ENCODE data around the gene SV2B. TPM values are rescaled to one million over a fixed set of nuclear protein-coding genes. Genes with fewer than 3 reads are reported as not detected.

Gene SV2B
- total RNA-seq, 1 donor from 2014 or later = 0.64 TPM

DNA sequence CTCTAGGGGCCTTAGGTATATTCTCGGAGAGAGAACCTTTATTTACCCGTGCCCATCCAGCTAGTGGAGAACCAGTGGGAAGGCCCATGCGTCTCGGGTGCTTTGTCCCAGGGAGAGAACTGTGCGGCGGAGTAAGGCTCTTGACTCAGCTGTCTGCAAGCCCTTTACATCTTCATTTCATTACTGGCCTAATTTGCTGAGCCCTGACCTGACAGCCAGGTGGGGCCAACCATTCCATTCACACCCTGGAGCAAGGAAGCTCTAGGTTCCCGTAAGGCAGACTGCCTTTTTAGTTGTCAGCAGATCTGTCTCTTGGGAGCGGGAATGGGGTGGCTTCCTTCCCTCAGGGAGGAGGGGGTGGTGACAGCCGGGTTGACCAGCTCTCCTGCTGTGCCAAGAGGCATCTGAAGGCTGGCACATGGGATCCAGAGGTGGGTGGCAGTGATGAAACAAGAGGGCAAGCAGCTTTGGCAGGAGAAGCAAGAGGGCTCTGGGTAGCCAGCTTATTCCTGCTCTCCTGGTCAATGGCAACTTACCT is 36.4 kb downstream of the SV2B start:
- no peak for DNase-seq (ENCODE audit: low read depth in 2 of 2)

DNA sequence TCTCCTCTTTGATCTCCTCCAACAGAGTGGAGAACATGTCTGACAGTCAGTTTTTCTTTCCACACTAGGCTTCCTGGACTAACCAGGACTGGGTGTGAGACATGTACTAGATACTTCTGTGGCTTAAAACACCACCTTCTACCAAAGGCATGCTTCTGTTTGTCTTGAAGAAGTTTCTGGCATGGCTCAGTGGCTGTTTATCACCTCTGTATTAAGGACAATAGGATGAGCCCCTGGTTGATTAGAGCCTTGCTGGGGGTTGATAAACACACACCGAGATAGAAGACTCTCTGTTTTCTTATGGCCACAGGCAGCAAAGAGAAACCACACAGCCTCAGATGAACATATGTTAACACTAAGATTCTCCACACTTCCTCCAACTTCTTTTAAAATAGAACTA is 40.5 kb downstream of the SV2B start:
- no peak for DNase-seq (ENCODE audit: low read depth in 2 of 2)

DNA sequence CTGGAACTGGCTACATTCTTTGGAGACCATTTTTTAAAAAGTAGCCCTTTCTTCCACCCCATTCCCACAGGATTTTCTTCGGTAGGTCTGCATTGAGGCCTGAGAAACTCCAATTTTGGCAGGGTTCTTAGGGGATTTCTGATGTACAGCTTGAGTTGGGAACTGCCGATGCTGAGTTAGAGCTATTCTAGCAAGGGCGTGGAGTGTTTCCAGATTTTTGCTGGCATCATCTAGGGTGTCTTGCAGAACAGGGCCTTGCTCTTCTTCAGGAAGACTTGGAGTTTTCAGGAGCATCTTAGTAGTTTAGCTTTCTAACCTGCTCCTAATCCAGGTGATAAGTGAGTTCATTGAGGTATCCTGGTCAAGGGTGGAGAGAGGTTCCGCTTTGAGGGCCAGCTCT is 41.0 kb downstream of the SV2B start:
- DNase-seq (ENCODE audit: low read depth in 2 of 2) = no peak

- DNase-seq (ENCODE audit: low read depth in 2 of 2) = no peak
These were observed 42.2 kb downstream of the SV2B start for GRCh38 chr15:91142106-91142744.

- no peak for DNase-seq (ENCODE audit: low read depth in 2 of 2)
These were observed 42.9 kb downstream of the SV2B start for GRCh38 chr15:91142946-91143345.

GRCh38 chr15:91146728-91147127 is 46.7 kb downstream of the SV2B start:
- DNase-seq (ENCODE audit: low read depth in 2 of 2) = no peak

DNA sequence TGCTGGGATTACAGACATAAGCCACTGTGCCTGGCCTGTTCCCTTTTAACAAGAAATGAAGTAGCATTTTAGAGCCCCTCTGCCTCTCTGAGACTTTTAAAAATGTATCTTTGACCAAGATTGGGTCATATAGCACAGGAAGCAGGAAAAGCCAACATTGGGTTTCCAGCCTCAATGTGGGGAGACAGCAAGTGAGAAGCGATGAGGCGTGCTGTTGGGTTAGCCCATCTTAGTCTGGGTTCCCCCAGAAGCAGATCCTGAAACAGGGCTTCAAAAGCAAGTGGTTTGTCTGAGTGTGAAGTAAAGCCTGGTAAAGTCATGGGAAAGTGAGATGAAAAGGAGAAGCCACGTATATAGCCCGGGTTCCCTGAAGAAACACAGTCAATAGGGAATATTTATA is 48.2 kb downstream of the SV2B start:
- no peak for DNase-seq (ENCODE audit: low read depth in 2 of 2)

DNA sequence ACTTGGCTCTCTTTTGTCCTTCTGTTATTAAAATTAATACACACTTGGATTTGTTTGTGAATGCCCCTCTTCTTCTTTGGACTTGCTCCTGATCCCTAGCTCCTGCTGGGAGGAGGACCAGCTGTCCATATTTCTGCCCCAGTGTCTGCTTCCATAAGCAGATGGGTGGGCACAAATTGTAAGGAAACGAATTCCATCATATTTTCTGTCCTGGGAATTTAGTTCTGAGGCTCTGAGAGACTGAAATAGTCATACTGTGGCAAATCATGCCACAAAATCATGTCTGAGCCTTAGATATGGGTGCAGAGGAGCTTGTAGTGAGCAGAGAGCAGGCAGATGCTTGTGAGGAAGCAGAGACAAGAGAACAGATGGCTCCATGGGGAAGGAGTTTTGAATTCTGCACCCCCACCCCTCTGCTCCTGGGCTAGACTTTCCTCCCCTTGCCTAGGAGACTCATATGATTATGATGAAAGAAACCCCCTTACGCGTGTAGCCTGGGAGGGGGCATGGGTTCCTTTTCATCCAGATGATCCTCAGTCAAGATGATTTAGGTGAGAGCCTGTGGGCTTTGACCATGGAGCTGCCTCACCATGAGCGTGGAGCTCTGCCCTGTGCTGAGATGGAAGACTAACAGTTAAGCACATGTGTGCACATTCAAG is 50.6 kb downstream of the SV2B start:
- no peak for DNase-seq (ENCODE audit: low read depth in 2 of 2)

DNA sequence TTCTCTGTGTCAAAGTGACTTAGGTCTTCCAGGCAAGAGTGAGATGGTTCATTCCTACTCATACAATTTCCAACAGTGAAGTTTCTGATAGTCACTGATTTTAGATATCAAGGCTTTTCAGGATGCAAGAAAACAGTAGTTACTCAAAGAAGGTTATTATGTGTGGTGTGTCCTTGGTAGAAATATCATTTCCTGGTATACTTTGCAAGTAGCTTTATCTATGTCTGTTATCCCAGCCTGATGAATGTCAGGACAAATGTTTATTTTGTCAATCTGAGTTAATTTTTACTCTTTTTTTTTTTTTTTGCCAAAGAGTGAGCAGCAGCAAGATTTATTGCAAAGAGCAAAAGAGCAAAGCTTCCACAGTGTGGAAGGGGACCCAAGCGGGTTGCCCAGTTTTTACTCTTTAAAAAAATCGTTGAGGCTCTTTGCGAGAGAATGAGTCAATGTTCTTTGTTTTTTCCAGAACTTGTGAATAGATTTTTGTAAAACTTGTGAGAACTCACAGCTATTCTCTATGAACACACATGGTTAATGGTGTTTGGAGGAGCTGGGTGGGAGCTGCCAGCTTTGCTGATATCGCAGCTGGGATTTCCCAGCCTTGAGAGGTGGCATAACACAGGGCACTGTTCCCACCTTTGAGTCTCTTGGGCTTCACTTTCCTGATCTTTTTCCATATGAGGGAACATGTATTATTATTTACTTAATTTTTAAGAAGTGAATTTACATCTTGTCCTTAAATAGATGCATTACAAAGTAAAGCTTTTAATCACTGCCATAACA is 51.9 kb downstream of the SV2B start:
- no peak for DNase-seq (ENCODE audit: low read depth in 2 of 2)

DNA sequence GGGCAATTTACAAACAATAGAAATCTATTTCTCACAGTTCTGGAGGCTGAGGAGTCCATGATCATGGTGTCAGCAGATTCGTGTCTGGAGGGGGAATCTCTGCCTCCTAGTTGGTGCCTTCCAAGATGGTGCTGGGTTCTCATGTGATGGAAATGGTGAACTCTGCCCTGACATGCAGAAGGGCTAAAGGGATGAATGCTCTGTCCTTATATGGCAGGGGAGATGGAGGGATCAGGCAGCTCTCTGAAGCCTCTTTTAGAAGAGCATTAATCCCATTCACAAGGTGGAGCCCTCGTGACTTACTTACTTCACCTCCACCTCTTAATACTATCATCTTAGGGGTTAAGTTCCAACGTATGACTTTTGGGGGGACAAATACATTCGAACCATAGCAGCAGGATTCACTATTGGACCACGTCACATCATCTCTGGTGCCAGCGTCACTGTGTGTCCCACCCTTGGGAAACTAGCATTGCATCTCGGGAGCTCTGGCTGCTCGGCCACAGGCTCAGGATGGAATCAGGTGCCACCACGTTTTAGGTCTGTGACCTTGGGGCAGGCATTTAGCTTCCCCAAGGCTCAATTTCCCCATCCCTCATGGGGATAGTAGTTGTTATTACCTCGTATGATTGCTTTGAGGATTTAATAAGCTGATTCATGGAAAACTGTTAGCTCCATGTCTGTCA is 53.0 kb downstream of the SV2B start:
- no peak for DNase-seq (ENCODE audit: low read depth in 2 of 2)

DNA sequence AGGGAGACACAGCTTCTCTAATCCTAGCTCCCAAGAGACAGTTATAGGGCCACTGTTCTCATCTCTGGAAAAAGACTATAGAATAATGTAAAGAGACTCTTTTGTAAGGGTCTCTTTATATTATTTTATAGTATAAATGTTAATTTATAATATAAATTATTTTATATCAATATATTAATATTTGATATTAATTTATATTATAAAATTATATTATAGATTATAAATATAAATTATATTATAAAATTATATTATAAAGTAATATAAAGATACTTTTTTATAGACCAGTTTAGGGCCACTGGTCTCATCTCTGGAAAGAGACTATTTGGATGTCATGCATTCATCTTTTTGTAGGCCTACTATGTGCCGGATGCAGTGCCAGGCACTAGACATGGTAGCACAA is 53.9 kb downstream of the SV2B start:
- DNase-seq (ENCODE audit: low read depth in 2 of 2) = no peak

DNA sequence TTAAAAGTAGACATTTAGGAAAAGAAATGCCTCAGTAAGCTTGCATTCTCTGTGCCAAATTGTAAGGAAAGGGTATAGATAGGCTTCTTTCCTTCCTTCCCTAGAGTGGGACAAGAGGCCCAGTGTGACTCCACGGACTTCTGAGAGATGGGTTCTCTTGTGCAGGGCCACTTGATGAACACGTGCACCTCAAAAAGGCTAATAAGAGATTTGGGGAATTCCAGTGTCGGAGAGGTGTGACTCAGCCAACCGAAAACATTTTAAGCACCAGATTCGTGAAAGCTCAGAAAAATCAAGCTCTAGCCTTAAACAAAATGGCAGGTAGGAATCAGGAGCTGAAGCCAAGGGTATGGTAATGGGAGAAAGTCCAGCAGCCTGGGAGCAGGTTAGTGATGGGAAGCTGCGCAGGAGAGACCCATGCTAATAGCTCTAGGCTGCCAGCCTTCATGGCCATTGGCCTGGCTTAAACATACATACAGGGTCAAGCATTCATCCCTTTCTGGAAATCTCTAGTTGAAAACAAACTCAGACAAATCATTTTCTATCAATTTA is 56.2 kb downstream of the SV2B start:
- no peak for DNase-seq (ENCODE audit: low read depth in 2 of 2)

- no peak for DNase-seq (ENCODE audit: low read depth in 2 of 2)
These were observed 58.6 kb downstream of the SV2B start for GRCh38 chr15:91158415-91159394.

DNA sequence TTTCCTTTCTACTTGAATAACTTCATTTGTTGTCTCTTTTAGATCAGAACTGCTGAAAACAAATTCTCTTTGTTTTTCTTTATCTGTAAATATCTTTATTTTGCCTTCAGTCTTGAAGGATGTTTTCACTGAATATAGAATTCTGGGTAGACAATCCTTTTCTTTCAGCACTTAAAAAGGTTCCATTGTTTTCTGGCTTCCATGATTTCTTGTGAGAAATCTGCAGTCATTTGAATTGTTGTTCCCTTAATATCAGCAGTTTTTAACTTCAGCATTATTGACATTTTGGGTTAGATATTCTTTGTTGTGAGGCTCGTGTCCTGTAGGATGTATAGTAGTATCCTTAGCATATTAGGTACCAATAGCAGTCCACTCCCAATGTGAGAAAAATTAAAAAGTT is 65.8 kb downstream of the SV2B start:
- DNase-seq (ENCODE audit: low read depth in 2 of 2) = no peak

- no peak for DNase-seq (ENCODE audit: low read depth in 2 of 2)
These were observed 68.4 kb downstream of the SV2B start for GRCh38 chr15:91168457-91168856.

GRCh38 chr15:91171334-91171733 is 71.3 kb downstream of the SV2B start:
- no peak for DNase-seq (ENCODE audit: low read depth in 2 of 2)

DNA sequence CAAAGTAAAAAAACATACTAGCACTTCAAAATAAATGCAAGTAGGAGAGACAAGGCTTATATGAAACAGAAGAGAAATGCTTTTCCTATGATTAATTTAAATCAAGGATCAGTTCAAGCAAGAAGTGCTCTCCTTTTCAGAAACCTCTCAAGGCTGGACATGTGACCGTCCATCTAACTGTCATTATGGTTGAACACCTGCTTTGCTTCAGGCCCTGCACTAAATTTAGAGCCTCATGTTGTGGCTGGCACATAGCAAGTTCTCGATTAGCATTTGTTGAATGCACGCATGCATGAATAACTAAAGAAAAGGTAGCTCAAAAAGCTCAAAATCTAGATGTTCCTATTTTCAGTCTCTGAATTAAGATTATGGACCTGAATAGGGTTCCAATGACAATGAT is 82.0 kb downstream of the SV2B start:
- DNase-seq (ENCODE audit: low read depth in 2 of 2) = no peak

- DNase-seq (ENCODE audit: low read depth in 2 of 2) = no peak
These were observed 83.5 kb downstream of the SV2B start for GRCh38 chr15:91183596-91183995.

DNA sequence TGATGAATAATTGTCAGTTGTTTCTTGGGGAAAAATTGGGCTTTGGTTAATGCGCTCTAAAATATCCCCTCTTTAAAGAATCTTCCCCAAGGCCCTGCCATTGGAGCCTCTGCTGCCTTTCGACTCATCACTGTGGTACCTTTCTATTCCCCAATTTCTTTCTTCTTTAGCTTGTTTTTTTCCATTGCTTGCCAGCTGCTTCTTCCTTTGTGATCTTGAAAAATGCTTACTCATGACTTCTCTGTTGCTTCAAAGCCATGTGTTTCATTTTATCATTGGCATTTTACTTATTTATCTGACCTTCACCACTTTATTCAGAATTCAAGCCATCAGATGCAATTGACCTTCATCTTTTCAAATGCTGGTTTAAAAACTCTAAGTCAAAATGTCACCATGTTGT is 84.4 kb downstream of the SV2B start:
- DNase-seq (ENCODE audit: low read depth in 2 of 2) = no peak

- peak; percentile 7 to 45 for DNase-seq (ENCODE audit: low read depth in 2 of 2)
These were observed 87.0 kb downstream of the SV2B start for GRCh38 chr15:91186904-91187656.

Data from dermis microvascular lymphatic vessel endothelial cell (primary cell).